Measurements from ENCODE around the gene RBP3. TPM values are rescaled to one million over a fixed set of nuclear protein-coding genes. Genes with fewer than 3 reads are reported as not detected.

RBP3 gene
- total RNA-seq, 1 donor from 2014 or later: not detected

DNA sequence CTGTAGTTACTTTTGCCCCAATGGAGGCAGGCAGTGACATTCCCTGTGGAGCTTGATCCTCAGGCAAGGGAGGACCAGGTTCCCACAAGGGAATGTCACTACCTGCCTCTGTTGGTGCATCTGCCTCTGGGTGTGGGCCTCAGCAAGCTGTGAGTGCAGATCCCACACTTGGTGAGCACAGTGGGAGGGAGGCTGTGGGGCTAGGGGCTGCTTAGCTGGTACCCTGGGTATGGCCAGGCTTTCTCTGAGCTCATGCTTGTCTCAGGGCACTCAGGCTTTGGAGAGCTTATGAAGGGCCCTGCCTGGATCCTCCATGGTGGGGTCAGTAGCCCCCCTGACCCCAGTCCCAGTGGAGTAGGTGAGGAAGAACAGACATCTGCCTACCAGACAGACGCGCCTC is 52.1 kb downstream of the RBP3 start:
- Histone ChIP-seq H3K4me3 (no peak overlapping the region), H3K9me3 (no peaks in the 10 kb centered on the region), H3K36me3 (no peaks in the 10 kb centered on the region), H3K27ac (no peak overlapping the region), H3K4me1 (peaks cover 16% of the 10 kb centered on the region), H3K27me3 (no peaks in the 10 kb centered on the region)
- intact Hi-C loops (cut with DNase I): no loop called here
- peak in 1 of 2 donors; percentile 72 for DNase-seq (ENCODE audit: extremely low spot score in 2 of 2)
- TF ChIP-seq POLR2A (IDR thresholded peaks at IDR 0.05) (no peak), POLR2AphosphoS5 (IDR thresholded peaks at IDR 0.05; ENCODE audit: insufficient read depth in 1 of 2, low read depth in 1 of 2) (no peak)
- TF ChIP-seq, protein P1, sequence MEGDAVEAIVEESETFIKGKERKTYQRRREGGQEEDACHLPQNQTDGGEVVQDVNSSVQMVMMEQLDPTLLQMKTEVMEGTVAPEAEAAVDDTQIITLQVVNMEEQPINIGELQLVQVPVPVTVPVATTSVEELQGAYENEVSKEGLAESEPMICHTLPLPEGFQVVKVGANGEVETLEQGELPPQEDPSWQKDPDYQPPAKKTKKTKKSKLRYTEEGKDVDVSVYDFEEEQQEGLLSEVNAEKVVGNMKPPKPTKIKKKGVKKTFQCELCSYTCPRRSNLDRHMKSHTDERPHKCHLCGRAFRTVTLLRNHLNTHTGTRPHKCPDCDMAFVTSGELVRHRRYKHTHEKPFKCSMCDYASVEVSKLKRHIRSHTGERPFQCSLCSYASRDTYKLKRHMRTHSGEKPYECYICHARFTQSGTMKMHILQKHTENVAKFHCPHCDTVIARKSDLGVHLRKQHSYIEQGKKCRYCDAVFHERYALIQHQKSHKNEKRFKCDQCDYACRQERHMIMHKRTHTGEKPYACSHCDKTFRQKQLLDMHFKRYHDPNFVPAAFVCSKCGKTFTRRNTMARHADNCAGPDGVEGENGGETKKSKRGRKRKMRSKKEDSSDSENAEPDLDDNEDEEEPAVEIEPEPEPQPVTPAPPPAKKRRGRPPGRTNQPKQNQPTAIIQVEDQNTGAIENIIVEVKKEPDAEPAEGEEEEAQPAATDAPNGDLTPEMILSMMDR (IDR thresholded peaks at IDR 0.05): no peak

DNA sequence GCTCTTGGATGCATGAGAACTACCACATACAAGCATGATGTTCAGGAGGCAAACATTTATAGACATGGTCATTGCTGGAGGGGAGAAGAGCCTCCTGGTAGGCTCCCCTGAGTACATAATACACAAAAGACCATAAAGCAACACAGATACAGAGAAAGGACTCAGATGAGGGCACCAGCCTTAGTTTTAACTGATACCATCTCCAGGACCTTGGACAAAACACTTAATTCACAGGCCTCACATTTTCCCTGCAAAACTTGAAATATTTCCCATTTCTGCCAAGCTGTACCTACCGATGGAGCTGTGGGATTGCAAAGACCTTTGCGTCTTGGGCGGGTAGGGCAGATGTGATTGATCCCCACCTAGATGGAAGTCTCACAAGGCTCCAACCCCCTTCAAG is 52.6 kb downstream of the RBP3 start:
- intact Hi-C loops (cut with DNase I): no loop called here
- H3K27me3 ChIP-seq: no peaks in the 10 kb centered on the region

DNA sequence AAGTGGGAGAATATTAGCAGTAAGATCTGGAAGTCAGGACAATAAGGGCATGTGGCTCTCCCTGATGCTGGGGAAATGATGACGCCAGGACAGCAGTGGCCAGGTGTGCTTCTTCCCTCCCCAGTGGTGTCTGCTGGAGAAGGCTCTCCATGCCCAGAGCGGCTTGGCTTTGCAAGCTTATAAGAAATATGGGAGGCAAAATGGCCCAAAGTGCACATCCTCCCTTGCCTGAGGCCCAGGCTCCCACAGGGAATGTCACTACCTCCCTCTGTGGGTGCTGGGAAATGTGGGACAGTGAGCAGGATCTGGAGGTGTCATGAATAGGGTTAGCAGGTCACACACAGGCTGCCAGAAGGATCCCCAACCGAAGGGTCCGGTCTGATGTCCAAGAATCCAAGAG is 53.0 kb downstream of the RBP3 start:
- Histone ChIP-seq H3K27me3 (no peaks in the 10 kb centered on the region), H3K36me3 (no peaks in the 10 kb centered on the region), H3K4me3 (no peak overlapping the region), H3K9me3 (no peaks in the 10 kb centered on the region), H3K4me1 (peaks cover 21% of the 10 kb centered on the region), H3K27ac (no peak overlapping the region)
- intact Hi-C loops (cut with DNase I): no loop called here
- DNase-seq (ENCODE audit: extremely low spot score in 2 of 2): peak in 1 of 2 donors; percentile 71
- TF ChIP-seq, protein P1 (IDR thresholded peaks at IDR 0.05): no peak
- TF ChIP-seq POLR2AphosphoS5 (IDR thresholded peaks at IDR 0.05; ENCODE audit: insufficient read depth in 1 of 2, low read depth in 1 of 2): no peak
- no peak for TF ChIP-seq POLR2A (IDR thresholded peaks at IDR 0.05)

More for the DNA sequence above, 52.6 kb downstream of the RBP3 start:
- Histone ChIP-seq H3K9me3 (no peaks in the 10 kb centered on the region), H3K36me3 (no peaks in the 10 kb centered on the region), H3K27ac (no peak overlapping the region), H3K4me1 (peaks cover 16% of the 10 kb centered on the region), H3K4me3 (no peak overlapping the region)
- TF ChIP-seq POLR2A (IDR thresholded peaks at IDR 0.05) (no peak), POLR2AphosphoS5 (IDR thresholded peaks at IDR 0.05; ENCODE audit: insufficient read depth in 1 of 2, low read depth in 1 of 2) (no peak)
- DNase-seq (ENCODE audit: extremely low spot score in 2 of 2): no peak

DNA sequence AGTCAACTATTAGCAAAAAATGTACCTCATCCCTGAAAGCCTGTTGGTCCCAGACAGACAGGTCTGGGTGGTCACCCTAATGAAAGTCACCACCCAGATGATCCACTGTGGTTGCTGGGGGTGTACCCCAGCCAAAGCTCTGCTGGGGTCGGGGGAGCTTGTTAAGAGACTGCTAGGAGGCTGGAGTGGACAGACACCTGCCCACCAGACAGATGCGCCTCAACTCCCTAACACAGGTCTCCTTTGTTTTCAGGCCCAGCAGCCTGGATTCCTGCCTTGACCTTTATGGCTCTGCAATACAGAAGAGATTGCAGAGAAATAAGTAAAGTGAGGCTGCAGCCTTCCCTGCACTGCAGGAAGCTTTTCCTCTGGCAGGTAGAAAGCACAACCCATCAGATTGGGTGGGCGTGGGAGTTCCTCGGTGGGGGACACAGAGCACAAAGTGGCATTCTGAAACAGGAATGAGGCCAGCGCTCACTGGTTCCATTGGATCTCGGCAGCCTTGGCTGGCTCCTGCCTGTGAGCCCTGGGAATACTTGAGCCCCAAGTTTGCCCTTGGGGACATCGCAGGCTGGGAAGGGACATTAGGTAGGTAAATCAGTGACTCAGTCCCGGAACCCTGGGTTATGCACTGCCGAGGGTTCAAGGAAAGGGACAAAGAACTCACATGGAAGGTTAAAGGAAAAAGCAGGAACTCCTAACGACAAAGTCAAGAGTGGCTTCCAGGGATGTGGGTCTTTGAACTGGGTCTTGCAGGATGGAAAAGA is 53.9 kb downstream of the RBP3 start:
- Histone ChIP-seq H3K36me3 (no peaks in the 10 kb centered on the region), H3K27ac (no peak overlapping the region), H3K27me3 (no peaks in the 10 kb centered on the region), H3K4me1 (peaks cover 26% of the 10 kb centered on the region), H3K4me3 (no peak overlapping the region), H3K9me3 (no peaks in the 10 kb centered on the region)
- intact Hi-C loops (cut with DNase I): no loop called here
- peak; percentile 84 to 85 for DNase-seq (ENCODE audit: extremely low spot score in 2 of 2)
- TF ChIP-seq POLR2A (IDR thresholded peaks at IDR 0.05): no peak
- TF ChIP-seq, protein P1 (IDR thresholded peaks at IDR 0.05): no peak
- TF ChIP-seq POLR2AphosphoS5 (IDR thresholded peaks at IDR 0.05; ENCODE audit: insufficient read depth in 1 of 2, low read depth in 1 of 2): no peak

DNA sequence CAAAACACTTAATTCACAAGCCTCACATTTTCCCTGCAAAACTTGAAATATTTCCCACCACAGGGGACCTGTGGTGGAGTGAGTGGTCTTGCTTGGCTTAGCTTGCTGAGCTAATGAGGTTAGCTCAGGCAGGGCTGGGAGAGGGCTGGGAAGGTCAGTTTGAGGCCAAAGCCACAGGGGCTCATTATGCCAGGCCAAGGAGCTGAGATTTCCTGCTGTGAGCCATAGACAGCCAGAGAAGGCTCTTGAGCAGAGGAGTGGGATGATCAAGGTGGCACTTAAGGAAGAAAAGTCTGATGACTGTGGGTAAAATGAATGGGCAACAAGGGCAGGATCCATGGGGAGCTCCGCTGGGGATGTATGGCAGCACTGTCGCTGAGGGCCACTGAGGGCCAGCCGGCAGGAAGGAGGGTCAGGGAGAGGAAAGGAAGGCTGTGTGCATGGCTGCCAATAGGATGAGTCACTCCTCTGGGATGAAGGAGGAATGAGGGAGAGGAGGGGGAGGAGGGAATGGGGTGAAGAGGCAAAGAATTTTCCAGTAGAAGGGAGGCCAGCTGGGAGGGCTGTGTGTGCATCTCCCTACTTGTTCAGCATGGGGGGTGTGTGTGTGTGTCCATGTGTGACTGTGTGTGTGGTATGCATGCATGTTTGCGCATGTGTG is 54.6 kb downstream of the RBP3 start:
- Histone ChIP-seq H3K36me3 (no peaks in the 10 kb centered on the region), H3K27ac (peak overlapping the region; percentile 45)
- TF ChIP-seq POLR2AphosphoS5 (IDR thresholded peaks at IDR 0.05; ENCODE audit: insufficient read depth in 1 of 2, low read depth in 1 of 2) (no peak), POLR2A (IDR thresholded peaks at IDR 0.05) (no peak)
- TF ChIP-seq, protein P1 (IDR thresholded peaks at IDR 0.05): no peak

More for the DNA sequence above, 54.6 kb downstream of the RBP3 start:
- intact Hi-C loops (cut with DNase I): no loop called here
- peaks cover 30% of the 10 kb centered on the region for H3K4me1 ChIP-seq
- DNase-seq (ENCODE audit: extremely low spot score in 2 of 2): peak in 1 of 2 donors; percentile 87
- H3K27me3 ChIP-seq: no peaks in the 10 kb centered on the region
- H3K9me3 ChIP-seq: no peaks in the 10 kb centered on the region
- no peak overlapping the region for H3K4me3 ChIP-seq
